Inferior parietal cortex (tissue), 1 donor: ENCODE results near the gene SRP54.
A peak's percentile ranks its signal among the peaks of the same experiment; 100 is the strongest.
"Not testable (repeated sequence)": the region's sequence is repeated elsewhere in the genome, so short reads cannot be mapped to it uniquely, and the experiment has no call there.

Experiments
- DNase-seq: peaks from one replicate; pipeline ENCODE4 v3.0.0-alpha.2; 2016; ENCODE audit errors: extremely low spot score

SRP54 gene

DNA sequence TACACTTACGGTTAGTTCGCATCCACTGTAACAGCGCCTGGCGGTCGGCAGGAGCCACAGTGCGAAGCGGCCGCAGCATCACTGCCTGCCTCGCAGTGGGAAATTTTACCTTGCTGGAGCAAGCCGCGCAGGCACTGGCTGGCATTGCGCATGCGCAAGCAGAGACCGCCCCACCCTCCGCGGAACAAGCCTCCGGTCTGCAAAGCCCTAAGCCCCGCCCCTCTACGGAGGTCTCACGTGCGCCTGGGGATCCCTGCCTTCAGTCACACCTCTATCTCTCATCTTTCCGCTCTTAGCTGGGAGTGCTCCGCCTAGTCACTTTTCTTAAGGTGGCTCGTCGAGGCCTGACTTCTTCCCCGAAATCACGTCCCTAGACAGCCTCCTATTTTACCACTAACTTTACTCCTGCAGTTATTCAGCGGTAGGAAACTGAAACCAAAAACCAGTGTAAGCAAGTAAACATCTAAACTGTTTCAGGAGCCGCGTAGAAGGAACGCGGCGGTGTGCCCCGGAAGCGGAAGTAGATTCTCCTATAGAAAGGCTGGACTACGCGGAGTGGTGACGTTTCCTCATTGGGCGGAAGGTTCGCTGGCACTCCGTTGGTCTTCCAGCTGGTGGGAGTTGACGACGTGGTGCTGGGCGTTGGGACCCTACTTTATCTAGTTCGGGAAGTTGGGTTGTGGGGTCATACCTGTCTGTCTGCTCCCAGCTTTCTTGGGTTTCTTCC, at the start of gene SRP54:
Gene SRP54 (plus strand): TSS at position 572 of the 727 bp plus-strand sequence. CDS start 13,718 bp downstream, outside the sequence.
- peak; percentile 95 for DNase-seq

DNA sequence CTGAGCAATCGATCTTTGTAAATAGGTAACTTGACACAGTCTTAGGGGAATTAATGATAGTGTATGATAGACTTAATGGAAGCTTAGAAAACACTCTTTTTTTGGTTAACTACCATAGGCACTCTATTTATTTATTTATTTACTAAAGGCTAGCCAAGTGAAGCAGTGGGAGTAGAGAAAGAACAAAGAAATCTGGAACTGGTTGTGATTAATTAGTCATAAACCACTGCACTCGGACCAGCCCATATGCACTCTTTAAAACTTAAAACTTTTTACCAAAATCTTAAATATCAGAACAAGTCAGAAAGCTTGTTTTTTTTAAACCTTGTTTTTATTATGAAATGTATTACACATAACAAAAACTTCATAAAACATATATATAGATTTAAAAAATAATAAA, 49.5 kb upstream of the SRP54 start:
- no peak for DNase-seq

DNA sequence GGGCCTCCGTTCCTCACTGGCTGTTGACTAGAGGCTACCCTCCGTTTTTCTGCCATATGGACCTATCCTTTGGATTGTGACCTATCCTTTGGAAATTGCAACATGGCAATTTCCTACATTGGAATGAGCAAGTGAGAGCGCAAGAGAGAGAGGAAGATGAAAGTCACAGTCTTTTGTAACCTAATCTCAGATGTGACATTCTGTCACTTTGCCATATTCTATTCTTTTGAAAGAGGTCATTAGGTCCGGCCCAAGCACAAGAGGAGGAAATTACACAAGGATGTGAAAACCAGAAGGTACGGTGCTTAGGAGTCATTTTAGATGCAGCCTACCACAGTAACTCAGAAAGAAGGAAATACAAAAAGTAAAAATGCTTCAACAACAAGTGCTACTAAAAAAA, 47.3 kb upstream of the SRP54 start:
- DNase-seq = no peak

DNA sequence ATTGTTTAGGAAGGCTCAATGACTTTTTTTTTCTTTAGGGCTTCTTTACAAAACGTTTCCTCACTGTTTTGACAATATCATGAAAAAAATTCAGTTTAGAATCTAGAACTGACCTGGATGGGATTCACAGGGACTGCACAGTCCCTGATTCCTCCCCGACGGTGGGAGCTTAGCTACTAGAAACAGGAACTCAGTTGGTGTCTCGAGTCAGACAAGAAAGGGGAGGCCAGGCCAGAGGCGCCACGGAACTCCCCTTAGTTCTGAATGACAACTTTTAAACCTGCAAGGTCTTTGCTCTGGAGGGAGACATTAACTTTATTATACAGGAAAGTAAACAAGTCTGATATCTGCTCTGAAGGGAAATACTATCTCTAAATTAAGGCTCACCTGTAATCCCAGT, 45.4 kb upstream of the SRP54 start:
- no peak for DNase-seq

DNA sequence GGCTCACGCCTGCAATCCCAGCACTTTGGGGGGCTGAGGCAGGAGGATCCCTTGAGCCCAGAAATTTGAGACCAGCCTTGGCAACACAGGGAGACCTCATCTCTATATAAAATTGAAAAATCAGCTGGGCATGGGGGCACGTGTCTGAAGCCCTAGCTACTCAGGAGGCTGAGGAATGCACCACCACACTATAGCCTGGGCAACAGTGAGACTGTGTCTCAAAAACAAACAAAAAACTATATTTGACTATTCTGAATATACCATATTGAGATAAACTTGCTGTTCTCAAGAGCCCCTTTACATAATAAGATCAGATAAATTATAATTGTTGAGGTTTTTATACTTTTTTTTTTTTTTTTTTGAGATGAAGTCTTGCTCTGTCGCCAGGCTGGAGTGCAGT, 44.9 kb upstream of the SRP54 start:
- no peak for DNase-seq

DNA sequence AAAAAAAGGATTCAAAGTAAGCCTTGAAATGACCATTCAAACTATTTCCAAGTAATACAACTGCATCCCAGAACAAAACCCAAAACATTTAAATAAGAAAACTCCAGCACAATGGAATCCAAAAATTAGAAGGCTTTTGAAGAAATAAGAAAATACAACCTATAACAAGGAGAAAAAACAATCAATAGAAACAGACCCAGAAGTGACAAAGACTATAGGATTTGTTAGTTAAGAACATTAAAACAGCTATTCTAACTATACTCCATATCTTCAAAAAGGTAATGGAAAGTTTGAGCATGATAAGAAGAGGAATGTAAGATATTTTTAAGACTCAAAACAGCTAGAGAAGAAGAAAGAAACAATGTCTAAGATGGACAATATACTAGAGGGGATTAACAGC, 39.3 kb upstream of the SRP54 start:
- DNase-seq = no peak

DNA sequence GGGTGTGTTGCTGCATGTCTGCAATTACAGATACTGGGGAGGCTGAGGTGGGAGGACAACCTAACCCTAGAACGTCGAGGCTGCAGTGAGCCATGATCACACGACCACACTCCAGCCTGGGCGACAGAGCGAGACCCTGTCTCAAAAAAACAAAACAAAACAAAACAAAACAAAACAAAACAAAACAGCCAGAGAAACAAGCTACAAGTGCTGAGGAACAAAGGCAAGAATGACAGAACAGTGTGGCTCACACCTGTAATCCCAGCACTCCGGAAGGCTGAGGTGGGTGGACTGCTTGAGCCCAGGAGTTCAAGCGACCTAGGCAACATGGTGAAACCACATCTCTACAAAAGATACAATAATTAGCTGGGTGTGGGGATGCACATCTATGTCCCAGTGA, 38.0 kb upstream of the SRP54 start:
- no peak for DNase-seq

DNA sequence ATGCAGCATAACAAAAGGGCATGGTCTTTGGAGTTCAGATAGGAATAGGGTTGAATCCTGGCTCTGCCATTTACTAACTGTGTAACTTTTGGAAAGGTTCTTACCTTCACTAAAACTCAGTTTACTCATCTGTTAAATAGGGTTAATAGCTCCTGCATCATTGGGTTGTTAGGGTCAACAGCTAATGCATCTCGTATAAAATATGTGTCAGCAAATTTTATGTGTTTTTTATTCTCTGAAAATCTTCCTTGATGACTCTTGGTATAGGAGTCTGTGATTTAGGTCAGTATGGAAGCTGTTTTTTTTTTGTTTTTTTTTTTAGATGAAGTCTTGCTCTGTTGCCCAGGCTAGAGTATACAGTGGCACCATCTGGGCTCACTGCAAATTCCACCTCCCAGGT, 36.1 kb upstream of the SRP54 start:
- DNase-seq = no peak

DNA sequence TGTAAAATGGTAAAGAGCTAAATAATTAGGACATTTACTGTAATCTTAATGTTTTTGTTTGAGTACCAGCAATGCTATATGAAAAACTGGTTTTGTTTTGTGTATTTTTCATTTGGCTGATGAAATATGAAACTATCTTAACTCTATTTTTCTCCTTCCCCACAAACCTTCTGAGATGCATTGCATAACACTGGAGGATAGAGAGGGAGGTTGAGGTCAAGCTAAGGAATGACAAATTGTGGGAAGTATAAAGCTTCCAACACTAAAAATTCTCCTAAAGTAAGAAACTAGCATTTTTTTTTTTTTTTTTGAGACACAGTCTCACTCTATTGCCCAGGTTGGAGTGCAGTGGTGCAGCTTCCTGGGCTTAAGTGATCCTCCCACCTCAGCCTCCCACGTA, 31.5 kb upstream of the SRP54 start:
- DNase-seq = no peak

DNA sequence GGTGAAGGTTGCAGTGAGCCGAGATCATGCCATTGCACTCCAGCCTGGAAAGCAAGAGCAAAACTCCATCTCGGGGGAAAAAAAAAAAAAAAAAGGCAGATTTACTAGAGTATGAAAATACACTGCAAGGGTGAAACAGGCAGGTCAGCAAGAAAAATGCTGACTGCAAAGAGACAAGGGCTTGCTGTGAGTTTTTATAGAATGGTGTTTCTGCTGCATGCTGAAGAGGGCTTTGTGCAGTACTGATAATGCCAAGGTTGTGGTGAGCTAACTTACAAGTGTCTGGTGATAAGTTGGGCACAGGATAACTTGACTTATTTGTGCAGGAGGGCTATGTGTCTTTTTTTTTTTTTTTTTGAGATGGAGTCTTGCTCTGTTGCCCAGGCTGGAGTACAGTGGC, 25.9 kb upstream of the SRP54 start:
- no peak for DNase-seq

DNA sequence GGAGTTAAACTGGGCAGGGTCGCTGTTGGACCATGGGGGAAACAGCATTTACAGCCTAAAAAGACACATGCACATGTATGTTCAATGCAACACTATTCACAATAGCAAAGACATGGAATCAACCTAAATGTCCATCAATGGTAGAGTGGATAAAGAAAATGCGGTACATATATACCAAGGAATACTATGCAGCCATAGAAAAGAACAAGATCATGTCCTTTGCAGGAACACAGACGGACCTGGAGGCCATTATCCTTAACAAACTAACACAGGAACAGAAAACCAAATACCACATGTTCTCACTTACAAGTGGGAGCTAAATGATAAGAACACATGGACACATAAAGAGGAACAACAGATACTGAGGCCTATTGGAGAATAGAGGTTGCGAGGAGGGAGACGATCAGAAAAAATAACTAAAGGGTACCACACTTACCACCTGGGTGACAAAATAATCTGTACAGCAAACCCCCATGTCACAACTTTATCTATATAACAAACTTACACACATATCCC, 25.0 kb upstream of the SRP54 start:
- no peak for DNase-seq

DNA sequence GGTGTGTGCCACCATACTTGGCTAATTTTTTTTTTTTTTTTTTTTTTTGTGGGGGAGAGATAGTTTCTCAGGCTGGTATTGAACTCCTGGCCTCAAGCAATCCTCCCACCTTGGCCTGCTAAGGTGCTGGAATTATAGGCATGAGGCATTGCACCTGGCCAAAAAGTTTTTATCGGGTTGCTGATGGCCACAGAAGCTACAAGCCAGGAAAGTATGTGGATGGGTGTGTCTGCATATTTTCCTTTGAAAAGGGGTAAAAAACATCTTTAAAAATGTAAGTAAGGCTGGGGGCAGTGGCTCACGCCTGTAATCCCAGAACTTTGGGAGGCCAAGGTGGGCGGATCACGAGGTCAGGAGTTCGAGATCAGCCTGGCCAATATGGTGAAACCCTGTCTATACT, 20.7 kb upstream of the SRP54 start:
- DNase-seq = not testable (repeated sequence)

DNA sequence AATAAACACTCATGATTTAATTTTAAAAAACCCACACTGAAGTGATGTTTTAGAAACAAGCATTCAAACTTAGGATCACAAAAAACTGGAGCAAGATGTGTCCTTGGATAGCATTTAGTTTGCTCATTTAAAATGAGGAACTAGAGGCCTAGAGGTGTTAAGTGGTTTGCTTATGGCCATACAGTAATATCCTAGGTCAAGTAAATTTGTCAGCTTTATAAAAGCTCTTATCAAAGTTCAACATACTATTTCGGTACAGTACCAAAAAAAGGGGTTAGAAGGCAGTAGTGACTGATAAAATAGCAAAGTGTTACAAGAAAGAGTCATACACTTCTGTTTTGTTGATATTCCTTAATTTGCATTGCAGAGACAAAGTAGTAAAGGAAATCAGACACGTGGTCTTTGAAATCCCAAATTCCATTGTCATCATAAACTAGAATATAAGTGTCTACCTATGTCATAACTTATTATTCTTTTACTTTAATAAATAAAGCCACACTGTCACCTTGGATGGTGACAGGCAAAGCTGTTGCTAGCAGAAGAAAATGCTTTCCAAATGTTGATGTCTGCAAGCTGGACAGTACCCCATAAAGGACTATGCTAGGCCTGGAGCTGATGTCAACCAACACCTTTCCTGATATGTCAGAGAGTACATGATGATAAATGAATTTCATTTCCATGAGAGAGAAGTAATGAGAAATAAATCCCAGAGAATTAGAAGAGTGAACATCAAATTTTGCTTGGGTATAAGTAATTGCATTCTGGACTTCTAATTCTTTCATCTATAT, 17.6 kb upstream of the SRP54 start:
- DNase-seq = no peak

DNA sequence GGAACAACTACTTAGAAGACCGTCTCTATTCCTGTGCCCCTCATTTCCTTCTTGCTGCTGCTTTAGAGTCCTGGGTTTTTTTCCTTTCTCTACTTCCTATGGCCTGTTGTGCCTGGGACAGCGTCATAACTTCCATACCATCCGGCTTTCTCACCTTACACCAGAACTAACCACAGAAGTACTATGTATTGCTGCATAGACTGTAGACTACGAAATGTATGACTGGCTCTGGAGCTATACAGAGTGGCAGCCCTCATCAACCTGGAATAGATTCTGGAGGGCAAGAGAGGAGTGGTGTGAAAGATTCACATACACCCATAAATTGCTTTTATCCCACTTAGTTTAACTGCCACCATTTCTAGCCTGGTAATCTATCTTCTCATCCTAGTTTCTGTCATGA, 16.9 kb upstream of the SRP54 start:
- DNase-seq = no peak

DNA sequence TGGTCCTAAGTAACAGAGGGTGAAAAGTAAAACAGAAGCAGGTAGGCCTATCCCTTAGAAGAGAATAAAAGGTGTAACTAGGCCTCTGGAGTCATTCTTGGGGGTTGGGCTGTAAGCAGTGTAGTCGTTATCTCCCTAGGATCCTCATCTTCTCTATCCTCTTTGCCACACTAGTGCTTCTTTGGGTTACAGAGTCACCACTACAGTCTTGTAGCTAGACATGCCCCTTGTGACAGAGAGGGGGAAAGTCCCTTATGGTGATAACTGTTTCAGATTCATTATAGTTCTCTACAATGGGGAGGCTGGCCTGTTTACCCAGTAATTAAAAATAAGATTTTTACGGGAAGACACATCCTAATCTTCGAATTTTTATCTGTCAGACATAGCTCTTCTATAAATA, 16.4 kb upstream of the SRP54 start:
- DNase-seq = no peak

DNA sequence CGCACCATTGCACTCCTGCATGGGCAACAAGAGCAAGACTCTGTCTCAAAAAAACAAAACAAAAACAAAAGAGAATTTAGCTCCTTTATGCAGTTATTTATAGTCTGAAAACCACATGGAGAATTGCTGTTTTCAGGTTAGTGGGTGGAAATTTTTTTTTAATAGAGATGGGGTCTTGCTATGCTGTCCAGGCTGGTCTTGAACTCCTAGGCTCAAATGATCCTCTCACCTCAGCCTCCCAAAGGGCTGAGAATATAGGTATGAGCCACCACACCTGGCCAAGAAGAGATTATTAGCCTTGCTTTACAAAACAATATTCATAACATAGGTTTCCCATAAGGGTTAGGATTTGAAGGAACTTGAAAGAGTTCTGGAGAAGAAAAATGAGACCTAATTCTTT, 12.1 kb upstream of the SRP54 start:
- no peak for DNase-seq

DNA sequence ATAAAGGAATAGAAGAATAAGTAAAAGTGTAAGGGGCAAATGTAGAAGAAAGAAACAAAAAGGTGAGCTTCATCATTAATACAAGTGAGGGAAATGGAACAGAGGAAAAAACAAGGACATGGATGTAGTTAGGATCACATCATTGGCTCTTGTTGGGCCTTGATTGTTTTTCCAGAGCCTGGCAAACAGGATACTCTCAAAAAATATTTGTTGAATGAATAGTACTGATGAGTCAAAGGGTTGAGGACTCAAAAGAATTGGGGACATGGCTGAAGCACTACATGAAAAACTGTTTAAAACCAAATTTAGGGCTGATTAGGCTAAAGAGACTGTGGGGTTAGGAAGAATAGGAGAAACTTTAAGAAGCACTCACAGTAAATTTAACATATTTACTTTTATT, 11.4 kb upstream of the SRP54 start:
- DNase-seq = no peak

DNA sequence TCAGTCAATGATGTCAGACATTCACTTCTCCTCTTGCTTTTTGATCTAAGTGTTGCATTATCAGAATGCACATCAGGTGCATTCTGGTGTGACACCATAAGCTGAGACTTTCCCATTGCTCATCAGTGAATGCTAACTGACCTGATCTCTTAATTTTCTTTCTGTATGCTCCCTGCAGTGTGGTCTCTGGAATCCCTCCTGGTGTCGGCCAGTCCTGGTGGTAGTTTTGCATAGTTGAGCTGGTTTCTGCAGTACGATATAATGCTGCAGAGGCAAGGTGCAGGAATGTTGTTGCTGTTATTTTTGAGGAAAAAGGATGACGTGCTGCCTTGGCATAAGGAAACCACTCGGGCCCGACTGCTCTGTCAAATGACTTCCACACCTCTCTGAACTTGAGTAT, 11.0 kb upstream of the SRP54 start:
- DNase-seq = no peak

DNA sequence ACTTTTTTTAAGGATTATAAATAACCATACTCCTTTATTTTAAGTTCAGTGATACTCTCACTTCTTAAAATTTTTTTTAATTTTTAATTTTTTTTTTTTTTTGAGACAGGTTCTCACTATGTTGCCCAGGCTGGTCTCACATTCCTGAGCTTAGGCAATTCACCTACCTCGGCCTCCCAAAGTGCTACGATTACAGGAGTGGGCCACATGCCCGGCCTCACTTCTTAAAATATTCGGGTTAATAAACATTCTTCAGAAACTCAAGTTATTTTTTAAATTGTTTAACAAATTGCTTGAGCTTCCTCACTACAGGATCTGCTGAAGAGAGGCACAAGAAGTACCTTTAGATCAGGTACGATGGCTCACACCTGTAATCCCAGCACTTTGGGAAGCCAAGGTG, 4.3 kb upstream of the SRP54 start:
- no peak for DNase-seq

DNA sequence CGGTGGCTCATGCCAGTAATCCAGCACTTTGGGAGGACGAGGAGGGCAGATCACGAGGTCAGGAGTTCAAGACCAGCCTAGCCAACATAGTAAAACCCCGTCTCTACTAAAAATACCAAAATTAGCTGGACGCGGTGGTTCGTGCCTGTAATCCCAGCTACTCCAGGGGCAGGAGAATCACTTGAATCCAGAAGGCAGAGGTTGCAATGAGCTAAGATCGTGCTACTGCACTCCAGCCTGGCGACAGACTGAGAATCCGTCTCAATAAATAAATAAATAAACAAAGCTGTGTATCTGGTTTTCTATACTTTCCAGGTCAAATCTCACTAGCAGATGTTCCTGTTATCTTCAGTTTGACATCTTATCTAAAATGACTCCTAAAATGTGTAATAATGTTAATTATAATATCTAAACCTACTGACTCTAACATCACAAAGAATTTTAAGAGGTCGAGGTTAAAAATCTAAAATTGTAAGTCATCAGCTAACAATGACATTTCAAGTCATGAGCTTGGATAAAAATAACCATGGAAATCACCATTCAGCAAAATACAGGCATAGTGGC, 2.4 kb upstream of the SRP54 start:
- no peak for DNase-seq

DNA sequence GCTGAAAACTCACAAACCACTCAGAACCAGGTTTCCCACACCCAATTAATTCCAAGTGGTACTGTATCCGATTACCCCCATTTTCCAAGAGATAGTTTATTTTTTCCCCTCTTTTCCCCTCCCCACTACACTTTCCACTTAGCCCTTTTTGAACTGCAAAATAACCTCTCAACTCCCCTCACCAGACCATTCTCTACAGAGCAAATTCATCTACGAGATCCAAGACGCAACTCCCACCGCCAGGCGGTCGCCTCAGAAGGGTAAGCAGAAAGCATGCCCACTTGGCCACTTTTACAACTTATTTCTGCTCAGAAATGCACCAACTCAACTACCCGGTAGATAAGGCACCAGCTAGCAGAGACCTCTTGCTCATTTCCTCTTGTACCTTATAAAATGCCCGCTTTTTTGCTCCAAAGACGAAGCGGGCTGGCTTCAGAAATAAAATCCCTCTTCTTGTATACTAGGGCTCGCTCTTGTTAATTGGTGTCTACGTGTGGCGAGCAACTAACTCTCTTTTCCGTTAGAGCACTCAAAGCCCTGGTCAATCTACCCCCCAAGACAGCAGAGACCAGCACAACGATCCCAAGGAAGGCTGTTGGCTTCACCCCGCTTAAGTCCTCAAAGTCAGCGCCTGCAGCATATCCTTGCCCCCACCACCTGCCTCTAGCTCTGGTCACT, 910 bp upstream of the SRP54 start:
- DNase-seq = no peak

DNA sequence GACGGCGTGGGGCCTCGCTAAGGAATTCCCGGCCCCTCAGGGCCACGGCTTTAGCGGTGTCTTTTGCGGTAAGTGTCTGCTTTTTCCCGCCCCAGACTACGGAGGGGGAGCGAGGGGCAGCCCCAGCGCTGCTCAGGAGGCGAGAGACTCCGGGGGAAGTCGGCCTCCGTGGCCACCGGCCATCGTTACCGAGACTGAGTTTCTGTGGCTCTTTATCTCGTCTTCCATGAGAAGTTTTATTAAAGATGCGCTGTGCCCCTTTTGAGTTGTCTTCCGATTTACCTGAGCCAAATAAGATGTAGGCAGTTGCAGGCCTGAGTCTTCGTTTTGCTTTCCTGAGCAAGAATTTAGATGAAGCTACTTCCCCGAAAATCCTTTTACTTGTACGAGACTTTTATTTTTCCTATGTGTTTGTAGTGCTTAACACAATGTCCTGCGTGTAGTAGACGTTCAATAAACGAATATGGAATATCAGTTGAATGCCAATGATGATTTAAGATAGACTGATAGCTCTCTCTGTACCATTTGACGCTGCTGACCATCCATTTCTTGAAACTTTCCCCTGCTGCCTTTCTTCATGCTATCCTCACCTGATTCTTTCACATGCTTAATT, 462 bp downstream of the SRP54 start:
- DNase-seq = no peak
